Bronchial epithelial cell (primary cell): Measurements from ENCODE around the gene ZBTB44. TPM values are rescaled to one million over a fixed set of nuclear protein-coding genes. Genes with fewer than 3 reads are reported as not detected.

ENCODE experiments used
- DNase-seq: peaks from one replicate; pipeline ENCODE4 v3.0.0-alpha.2; 2010; ENCODE audit warnings: low read depth
- FAIRE-seq: peaks from 2 replicates; lab custom pipeline; 2011; peaks lifted over from hg19 to GRCh38; lab: Jason Lieb, UNC
- H3K27me3 ChIP-seq: 2 replicates; pipeline ENCODE4 v1.5.1; 2011; ENCODE audit warnings: low read length; ENCODE audit not compliant: control insufficient read depth, insufficient read depth
- H3K36me3 ChIP-seq: 2 replicates; pipeline ENCODE4 v1.5.1; 2011; ENCODE audit warnings: low read length; ENCODE audit not compliant: control insufficient read depth, insufficient read depth
- H3K4me3 ChIP-seq: 2 replicates; pipeline ENCODE4 v1.5.1; 2011; ENCODE audit warnings: mild to moderate bottlenecking, low read depth, low read length, control low read depth
- total RNA-seq: library from RNA; depleted of rRNA; stranded (reverse); fragments of >200 nt; gene quantifications from 2 replicates; pipeline ENCODE4 v1.2.1, GENCODE V29; 2014
- TF ChIP-seq, protein P1 (sequence below): IDR thresholded peaks from 2 replicates; pipeline ENCODE4 v1.5.1; 2011; ENCODE audit warnings: mild to moderate bottlenecking, moderate library complexity, low read length, control low read depth, inconsistent platforms; ENCODE audit not compliant: insufficient read depth, severe bottlenecking

The ZBTB44 gene
- total RNA-seq, 1 donor from 2014 or later, result 28.4 TPM

DNA sequence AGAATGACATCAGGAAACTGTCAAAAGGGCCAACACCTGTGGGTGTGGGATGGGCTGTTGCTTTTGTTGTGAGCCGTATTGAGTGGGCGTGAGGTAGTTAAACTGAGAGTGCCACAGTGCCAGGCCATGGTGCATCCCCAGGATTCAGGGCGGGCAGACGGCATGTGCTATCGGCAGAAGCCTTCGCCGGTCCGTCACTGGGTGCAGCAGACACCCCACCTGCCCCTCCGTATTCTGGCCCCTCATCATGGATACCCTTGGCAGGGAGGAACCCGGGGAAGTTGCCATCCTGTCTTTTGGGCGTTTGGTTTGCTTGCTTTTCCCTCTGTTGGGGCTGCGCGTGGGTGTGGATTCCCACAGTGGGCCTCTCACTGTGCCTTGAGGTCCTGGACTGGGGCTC lies 127.6 kb downstream of the ZBTB44 start:
- Histone ChIP-seq H3K36me3 (peaks cover 20% of the 10 kb centered on the region), H3K4me3 (no peak overlapping the region), H3K27me3 (no peaks in the 10 kb centered on the region)
- DNase-seq, result no peak
- no peak for FAIRE-seq
- TF ChIP-seq, protein P1, sequence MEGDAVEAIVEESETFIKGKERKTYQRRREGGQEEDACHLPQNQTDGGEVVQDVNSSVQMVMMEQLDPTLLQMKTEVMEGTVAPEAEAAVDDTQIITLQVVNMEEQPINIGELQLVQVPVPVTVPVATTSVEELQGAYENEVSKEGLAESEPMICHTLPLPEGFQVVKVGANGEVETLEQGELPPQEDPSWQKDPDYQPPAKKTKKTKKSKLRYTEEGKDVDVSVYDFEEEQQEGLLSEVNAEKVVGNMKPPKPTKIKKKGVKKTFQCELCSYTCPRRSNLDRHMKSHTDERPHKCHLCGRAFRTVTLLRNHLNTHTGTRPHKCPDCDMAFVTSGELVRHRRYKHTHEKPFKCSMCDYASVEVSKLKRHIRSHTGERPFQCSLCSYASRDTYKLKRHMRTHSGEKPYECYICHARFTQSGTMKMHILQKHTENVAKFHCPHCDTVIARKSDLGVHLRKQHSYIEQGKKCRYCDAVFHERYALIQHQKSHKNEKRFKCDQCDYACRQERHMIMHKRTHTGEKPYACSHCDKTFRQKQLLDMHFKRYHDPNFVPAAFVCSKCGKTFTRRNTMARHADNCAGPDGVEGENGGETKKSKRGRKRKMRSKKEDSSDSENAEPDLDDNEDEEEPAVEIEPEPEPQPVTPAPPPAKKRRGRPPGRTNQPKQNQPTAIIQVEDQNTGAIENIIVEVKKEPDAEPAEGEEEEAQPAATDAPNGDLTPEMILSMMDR, result no peak

- no peaks in the 10 kb centered on the region for H3K27me3 ChIP-seq
- peaks cover 10% of the 10 kb centered on the region for H3K36me3 ChIP-seq
- FAIRE-seq (no peak), DNase-seq (no peak)
- no peak overlapping the region for H3K4me3 ChIP-seq
- TF ChIP-seq, protein P1, result no peak
Measured at GRCh38 chr11:130183878-130184610, 130.7 kb downstream of the ZBTB44 start.

DNA sequence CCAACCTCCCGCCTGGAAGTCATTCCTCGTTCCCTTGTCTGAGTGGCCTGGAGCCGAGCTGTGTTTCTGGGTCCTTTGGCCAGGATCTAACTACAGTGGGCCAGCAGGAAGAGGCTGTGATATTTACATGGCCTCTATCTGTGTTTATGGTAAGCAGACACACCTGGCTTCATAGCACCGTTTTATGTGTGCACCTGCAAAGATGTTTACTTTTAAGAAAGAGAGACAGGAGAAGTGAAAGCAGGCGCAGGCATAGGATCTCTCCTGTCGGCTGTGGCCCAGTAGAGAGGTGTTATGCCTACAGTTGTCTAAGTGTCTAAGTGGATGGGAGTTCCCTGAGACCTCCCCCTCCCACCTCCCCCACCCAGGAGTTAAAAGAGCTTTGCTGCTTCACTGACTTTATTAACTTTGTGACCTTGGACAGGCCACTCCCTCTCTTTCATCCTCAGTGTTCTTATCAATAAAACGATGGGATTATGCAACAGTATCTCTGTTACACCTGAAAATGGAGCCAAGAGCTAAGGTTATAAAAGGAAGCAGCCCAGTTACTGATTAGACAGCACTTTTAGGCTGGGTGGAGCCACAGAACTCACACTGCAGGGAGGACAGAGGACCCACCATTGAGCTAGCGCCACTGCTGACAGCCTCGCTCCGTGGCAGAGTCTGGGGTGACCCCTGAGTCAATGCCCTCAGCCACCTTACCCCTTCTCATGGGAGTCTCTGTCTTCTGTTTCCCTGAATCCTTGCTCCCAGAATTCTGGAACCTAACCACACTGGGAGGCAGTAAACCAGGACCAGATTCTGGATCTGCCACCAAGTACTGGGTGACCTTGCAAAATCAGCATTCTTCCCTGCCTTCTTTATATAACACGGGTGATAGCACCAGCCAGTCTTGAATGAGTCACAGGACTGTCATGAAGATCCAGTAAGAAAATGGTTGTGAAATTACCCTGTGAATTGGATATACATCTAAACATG lies 133.1 kb downstream of the ZBTB44 start:
- FAIRE-seq, result peak; percentile 60
- Histone ChIP-seq H3K27me3 (no peaks in the 10 kb centered on the region), H3K36me3 (peaks cover 2% of the 10 kb centered on the region), H3K4me3 (no peak overlapping the region)
- DNase-seq, result peak; percentile 91
- TF ChIP-seq, protein P1, result no peak

DNA sequence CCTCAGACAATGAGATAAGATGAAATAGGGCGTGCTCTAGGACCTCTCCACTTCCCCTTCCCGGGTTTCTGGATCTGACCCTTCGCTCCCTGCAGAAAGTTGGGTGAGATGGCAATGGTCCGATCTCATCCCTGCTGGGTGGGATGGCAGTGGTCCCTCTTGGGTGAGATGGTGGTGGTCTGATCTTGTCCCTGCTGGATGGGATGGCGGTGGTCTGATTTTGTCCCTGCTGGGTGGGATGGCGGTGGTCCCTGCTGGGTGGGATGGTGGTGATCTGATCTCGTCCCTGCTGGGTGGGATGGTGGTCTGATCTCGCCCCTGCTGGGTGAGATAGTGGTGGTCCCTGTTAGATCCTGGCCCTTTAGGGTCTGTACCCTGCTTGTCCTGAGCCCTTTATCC lies 133.8 kb downstream of the ZBTB44 start:
- TF ChIP-seq, protein P1, result no peak
- H3K27me3 ChIP-seq, result no peaks in the 10 kb centered on the region
- no peak overlapping the region for H3K4me3 ChIP-seq
- FAIRE-seq (no peak), DNase-seq (no peak)
- H3K36me3 ChIP-seq, result peaks cover 2% of the 10 kb centered on the region

DNA sequence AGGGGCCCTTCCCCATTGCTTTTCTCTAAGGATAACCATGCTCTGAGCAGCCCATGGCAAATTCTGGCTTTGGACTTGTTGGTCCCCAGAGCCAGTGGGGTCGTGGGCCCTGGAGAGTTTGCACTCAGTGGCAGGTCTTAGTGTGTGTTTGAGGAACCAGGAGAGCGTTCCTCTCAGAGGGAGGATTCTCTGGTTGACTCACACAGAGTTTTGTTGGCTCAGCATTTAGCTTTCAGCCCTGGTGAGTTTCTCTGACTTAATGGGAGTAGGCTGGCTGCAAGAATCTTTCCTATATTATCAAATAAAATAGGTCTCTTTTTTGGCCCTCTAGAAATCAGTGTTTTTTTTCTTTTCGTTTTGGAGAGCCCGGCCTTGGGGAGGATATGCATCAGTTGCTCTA lies 134.2 kb downstream of the ZBTB44 start:
- peak; percentile 80 for DNase-seq
- no peak for FAIRE-seq
- Histone ChIP-seq H3K36me3 (peaks cover 2% of the 10 kb centered on the region), H3K27me3 (no peaks in the 10 kb centered on the region), H3K4me3 (no peak overlapping the region)
- TF ChIP-seq, protein P1, result no peak
